Stimulated activated naive CD4-positive, alpha-beta T cell (primary cell): Measurements from ENCODE around the gene FGF22.

ENCODE experiments used
- DNase-seq, 6 experiments: peaks; one replicate each; lab custom pipeline; 2025; lab: John Stamatoyannopoulos, UW

The FGF22 gene

DNA sequence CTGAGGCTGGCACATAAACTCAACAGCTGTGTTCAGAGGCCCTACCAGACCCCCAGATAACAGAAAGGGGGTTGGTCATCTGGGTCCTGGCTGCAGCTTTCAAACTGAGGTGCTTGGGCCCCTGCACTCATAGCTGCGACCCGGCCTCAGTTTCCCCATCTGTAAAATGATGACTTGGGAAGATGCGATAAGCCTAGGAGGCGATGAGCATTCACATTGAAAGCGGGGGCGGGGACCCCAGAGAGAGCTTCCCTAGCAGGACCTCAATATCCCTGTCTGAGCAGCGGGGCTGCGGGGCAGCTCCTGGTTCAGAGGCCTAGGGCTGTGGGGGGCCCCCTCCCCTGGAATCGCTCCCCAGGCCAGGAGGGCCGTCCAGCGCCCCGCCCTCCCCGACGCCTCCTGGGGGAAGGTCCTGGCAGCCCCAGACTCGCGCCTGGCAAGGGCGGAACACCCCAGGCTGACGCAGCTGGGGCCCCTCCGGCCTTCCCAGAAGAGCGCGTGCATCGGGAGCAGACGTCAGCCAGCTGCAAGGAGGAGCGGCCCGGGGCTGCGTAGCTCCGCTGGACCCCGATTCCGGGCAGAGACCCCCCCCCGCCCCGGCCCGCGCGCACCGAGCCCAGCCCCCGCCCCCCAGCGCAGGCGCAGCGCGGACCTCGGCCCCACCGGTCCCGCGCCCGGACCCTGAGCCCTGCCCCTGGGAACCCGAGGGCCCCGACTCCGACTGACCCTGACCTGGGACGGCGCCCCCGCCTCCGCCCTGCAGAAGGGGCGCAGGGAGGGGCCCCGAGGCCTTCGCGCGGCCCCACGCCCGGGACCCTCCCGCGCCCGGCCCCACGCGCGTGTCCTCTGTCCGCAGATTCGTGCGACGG lies 40.0 kb downstream of the FGF22 start:
- peak in 4 of 6 experiments; percentile 9 to 49 (median 28) for DNase-seq

DNA sequence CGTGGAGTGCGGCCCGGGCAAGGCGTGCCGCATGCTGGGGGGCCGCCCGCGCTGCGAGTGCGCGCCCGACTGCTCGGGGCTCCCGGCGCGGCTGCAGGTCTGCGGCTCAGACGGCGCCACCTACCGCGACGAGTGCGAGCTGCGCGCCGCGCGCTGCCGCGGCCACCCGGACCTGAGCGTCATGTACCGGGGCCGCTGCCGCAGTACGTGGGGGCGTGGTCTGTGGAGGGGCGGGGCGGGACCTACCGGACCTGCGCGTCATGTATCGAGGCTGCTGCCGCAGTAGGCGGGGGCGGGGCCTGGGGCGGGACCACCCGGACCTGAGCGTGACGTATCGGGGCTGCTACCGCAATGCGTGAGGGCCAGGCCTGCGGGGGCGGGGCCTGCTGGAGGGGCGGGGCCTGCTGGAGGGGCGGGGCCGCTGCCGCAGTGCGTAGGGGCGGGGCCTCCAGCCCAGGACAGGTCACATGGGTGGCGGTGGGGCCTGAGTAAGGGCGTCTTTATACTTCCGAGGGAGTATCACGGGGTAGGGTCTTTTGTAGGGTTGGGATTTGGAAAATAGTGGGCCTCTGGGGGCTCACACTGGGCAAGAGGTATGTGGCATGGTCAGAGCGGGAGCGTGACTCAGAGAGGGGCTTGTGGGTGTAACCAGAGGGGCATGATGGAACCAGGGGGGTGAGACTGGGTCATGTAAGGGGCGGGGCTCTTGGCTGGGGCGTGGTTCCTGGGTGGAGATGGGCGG lies 40.8 kb downstream of the FGF22 start:
- peak; percentile 96 to 100 (median 100) for DNase-seq

DNA sequence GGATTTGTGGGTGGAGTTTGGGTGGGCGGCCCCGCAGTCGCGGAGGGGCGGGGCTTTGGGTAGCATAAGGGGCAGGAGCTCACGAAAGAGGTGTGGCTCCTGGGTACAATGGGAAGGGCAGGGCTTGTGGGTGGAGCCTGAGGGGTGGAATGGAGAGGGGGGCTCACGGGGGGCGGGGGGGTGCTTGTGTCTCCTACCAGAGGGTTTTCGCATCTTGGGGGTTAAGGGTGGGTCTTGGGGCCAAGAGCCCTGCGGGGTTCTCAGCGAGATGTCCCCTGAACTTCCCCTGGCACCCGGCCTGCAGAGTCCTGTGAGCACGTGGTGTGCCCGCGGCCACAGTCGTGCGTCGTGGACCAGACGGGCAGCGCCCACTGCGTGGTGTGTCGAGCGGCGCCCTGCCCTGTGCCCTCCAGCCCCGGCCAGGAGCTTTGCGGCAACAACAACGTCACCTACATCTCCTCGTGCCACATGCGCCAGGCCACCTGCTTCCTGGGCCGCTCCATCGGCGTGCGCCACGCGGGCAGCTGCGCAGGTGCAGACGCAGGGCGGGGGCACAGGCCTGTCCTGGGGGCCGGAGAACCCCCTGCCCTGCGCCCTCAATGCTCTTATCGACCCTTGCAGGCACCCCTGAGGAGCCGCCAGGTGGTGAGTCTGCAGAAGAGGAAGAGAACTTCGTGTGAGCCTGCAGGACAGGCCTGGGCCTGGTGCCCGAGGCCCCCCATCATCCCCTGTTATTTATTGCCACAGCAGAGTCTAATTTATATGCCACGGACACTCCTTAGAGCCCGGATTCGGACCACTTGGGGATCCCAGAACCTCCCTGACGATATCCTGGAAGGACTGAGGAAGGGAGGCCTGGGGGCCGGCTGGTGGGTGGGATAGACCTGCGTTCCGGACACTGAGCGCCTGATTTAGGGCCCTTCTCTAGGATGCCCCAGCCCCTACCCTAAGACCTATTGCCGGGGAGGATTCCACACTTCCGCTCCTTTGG lies 41.6 kb downstream of the FGF22 start:
- DNase-seq = peak in 5 of 6 experiments; percentile 24 to 63 (median 53)

DNA sequence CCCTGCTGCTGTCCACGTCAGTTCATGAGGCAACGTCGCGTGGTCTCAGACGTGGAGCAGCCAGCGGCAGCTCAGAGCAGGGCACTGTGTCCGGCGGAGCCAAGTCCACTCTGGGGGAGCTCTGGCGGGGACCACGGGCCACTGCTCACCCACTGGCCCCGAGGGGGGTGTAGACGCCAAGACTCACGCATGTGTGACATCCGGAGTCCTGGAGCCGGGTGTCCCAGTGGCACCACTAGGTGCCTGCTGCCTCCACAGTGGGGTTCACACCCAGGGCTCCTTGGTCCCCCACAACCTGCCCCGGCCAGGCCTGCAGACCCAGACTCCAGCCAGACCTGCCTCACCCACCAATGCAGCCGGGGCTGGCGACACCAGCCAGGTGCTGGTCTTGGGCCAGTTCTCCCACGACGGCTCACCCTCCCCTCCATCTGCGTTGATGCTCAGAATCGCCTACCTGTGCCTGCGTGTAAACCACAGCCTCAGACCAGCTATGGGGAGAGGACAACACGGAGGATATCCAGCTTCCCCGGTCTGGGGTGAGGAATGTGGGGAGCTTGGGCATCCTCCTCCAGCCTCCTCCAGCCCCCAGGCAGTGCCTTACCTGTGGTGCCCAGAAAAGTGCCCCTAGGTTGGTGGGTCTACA lies 43.1 kb downstream of the FGF22 start:
- no peak for DNase-seq

DNA sequence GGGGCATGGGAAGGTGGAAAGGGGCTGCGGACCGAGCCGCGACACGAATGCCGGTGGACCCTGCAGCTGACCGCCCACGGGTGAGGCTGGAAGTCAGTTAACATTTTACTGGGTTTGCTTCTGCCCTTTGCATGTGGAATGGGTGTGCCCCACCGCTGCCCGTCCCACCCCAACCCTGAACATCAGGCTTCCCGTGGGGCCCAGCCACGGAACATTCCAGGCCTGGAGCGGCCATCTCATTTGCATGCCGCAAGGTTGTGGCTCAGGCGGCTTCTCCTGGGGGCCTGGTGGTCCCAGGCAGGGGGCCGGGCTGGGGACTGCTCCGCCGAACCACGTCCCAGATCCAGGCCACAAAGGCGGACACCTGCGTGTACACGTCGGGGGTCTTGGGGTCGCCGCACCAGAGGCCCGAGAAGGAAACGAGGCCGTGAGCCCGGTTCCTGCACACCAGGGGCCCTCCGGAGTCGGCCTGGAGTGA lies 45.8 kb downstream of the FGF22 start:
- DNase-seq = no peak

DNA sequence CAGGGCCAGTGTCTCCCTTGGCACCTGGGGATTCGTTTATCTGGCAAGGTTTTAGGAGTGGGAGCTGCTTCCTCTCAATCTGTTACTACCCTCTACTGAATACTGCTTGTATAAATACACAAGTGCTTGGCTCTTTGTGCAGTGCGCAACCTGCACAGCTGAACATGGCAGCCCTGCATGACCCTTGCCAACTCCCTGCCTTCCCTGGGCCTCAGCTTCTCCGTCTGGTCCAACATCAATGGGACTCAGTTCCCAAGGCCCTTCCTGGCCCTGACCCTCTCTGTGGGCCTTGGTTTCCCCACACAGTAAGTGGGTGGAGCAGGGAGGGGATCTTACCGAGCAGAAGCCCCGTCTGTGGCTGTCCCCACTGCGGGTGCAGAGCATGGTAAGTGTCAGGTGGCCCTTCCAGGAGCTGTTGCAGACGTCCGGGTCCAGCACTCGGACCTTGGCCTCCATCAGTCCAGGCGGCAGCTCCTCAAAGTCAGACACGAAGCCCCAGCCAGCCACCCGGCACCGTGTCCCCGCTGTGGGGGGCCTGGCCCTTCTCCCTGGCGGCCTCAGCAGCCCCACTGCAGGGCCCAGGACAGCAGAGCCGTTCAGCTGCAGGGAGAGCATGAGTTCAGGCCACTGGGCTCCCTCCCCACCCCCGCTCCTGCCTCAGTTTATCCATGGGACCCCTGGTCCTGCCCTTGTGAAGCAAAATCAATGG lies 47.1 kb downstream of the FGF22 start:
- DNase-seq = no peak

DNA sequence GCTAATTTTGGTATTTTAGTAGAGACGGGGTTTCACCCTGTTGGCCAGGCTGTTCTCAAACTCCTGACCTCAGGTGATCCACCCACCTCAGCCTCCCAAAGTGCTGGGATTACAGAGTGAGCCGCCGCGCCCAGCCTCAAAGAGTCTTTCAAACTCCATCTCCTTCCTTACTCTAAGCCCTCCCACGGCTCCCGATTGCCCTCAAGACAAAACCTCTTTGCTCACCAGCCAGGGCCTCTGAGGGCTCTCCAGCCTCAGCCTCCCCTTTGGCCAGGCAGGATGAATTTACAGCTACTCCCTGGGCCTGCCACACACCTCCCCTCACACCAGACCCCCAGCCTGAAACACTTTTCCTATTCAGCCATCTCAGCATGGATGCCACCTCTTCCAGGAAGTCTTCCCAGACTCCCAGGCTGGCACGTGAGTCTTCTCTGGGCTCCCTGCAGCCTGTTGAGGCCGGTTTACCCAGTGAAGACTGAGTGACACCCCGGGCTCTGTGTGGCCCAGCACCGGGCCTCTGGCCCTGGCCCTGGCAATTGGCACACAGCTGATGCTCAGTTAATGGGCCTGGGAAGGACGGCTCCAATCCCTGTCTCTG lies 48.0 kb downstream of the FGF22 start:
- no peak for DNase-seq

DNA sequence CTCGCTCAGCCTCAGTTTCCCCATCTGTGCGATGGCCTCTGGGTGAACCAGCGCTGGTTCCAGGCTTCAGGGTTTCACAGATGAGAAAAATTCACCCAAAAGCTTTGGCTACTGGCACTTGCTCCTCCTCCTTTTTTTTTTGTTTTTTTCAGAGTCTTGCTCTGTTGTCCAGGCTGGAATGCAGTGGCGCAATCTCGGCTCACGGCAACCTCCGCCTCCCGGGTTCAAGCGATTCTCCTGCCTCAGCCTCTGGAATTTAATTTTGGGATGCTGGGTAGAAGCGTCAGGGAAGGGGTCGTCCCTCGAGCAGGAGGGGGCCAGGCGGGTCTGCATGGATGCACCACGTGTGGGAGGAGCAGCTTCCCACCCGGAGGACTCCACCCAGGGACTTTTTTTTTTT lies 48.5 kb downstream of the FGF22 start:
- DNase-seq = no peak

DNA sequence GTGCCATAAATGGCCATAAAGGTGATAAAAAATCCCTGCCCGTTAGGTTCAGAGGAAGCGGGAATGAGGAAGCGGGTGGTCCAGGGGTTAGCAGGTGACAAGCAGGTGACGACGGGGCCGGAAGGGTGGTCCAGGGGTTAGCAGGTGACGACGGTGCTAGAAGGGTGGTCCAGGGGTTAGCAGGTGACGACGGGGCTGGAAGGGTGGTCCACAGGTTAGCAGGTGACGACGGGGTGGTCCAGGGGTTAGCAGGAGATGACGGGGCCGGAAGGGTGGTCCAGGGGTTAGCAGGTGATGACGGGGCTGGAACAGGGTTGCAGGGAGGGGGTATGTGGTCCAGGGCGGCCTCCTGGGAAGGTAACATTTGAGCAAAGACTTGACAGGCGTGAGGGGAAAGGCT lies 49.3 kb downstream of the FGF22 start:
- no peak for DNase-seq

DNA sequence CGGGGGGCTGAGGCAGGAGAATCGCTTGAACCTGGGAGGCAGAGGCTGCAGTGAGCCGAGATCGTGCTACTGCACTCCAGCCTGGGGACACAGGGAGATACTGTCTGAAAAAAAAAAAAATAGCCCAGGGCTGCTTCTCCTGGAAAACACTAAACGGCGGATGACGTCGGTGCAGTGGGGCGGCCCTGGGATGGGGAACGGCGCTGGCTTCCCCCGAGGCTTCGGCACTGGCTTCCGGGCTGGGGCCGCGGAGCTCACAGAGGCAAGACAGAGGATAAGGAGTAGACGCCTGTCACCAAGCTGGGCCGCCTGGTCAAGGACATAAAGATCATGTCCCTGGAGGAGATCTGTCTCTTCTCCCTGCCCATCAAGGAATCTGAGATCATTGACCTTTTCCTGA lies 50.5 kb downstream of the FGF22 start:
- DNase-seq = no peak
